MM.1S (cell line): ENCODE results near the gene FOXP2.

ENCODE experiments used
- DNase-seq: peaks from one replicate; pipeline ENCODE4 v3.0.0-alpha.2; 2015
- H2AFZ ChIP-seq: fragments of 300-600 bp; sonication (generic); 2 replicates; pipeline ENCODE4 v1.6.0; 2016; ENCODE audit warnings: antibody characterized with exemption, low read length
- H3F3A ChIP-seq: fragments of 300-600 bp; sonication (generic); 2 replicates; pipeline ENCODE4 v1.6.1; 2016; ENCODE audit warnings: mild to moderate bottlenecking, antibody characterized with exemption, low read length, moderate library complexity, mixed read lengths; ENCODE audit not compliant: insufficient read depth
- H3K27ac ChIP-seq: fragments of 300-600 bp; sonication (generic); 2 replicates; pipeline ENCODE4 v1.5.1; 2016; ENCODE audit warnings: mild to moderate bottlenecking, low read length
- H3K27me3 ChIP-seq: fragments of 300-600 bp; sonication (generic); replicated peaks from 2 replicates; pipeline ENCODE4 v1.6.0; 2016; ENCODE audit warnings: low read length; ENCODE audit not compliant: insufficient read depth
- H3K36me3 ChIP-seq: fragments of 300-600 bp; sonication (generic); replicated peaks from 2 replicates; pipeline ENCODE4 v1.6.1; 2016; ENCODE audit warnings: mild to moderate bottlenecking, low read length, mixed read lengths; ENCODE audit not compliant: insufficient read depth
- H3K4me1 ChIP-seq: fragments of 300-600 bp; sonication (generic); 2 replicates; pipeline ENCODE4 v1.6.1; 2016; ENCODE audit warnings: low read length, mixed read lengths
- H3K4me2 ChIP-seq: fragments of 300-600 bp; sonication (generic); 2 replicates; pipeline ENCODE4 v1.6.0; 2016; ENCODE audit warnings: low read depth, low read length
- H3K4me3 ChIP-seq: fragments of 300-600 bp; sonication (generic); 2 replicates; pipeline ENCODE4 v1.5.1; 2016; ENCODE audit warnings: low read length, mixed read lengths
- H3K79me2 ChIP-seq: fragments of 300-600 bp; sonication (generic); 2 replicates; pipeline ENCODE4 v1.6.1; 2016; ENCODE audit warnings: mixed run types, low read length, mixed read lengths
- H3K9ac ChIP-seq: fragments of 300-600 bp; sonication (generic); 2 replicates; pipeline ENCODE4 v1.6.1; 2016; ENCODE audit warnings: low read length, mixed read lengths
- H3K9me2 ChIP-seq: fragments of 300-600 bp; sonication (generic); replicated peaks from 2 replicates; pipeline ENCODE4 v1.6.1; 2016; ENCODE audit warnings: mild to moderate bottlenecking, low read length, mixed read lengths; ENCODE audit not compliant: insufficient read depth
- H3K9me3 ChIP-seq: fragments of 300-600 bp; sonication (generic); replicated peaks from 2 replicates; pipeline ENCODE4 v1.6.1; 2016; ENCODE audit warnings: mild to moderate bottlenecking, low read length, mixed read lengths; ENCODE audit not compliant: insufficient read depth
- H4K20me1 ChIP-seq: fragments of 300-600 bp; sonication (generic); 2 replicates; pipeline ENCODE4 v1.6.1; 2016; ENCODE audit warnings: mild to moderate bottlenecking, low read length, moderate library complexity, mixed read lengths; ENCODE audit not compliant: insufficient read depth
- CTCF ChIP-seq: fragments of 300-600 bp; sonication (generic); IDR thresholded peaks from 2 replicates; pipeline ENCODE4 v1.5.1; 2016; ENCODE audit warnings: antibody characterized with exemption, low read length, mixed read lengths
- EZH2 ChIP-seq: fragments of 300-600 bp; sonication (generic); optimal IDR thresholded peaks from 2 replicates; pipeline ENCODE3; 2017; ENCODE audit warnings: low read depth, mild to moderate bottlenecking, antibody characterized with exemption, low read length, mixed read lengths
- EZH2phosphoT487 ChIP-seq: fragments of 300-600 bp; sonication (generic); IDR thresholded peaks from 2 replicates; pipeline ENCODE4 v1.6.1; 2018; ENCODE audit warnings: antibody characterized with exemption, low read length

The FOXP2 gene

GRCh38 chr7:114422507-114423501, 8.2 kb downstream of the FOXP2 start:
- Histone ChIP-seq H3K9me2 (no peaks in the 10 kb centered on the region), H3K79me2 (no peaks in the 10 kb centered on the region), H3K9me3 (no peaks in the 10 kb centered on the region), H3K9ac (no peak overlapping the region), H3K27ac (0 out of 2 replicates have a peak overlapping the region, but pooled peaks have one; percentile 1), H3K4me1 (peaks cover 11% of the 10 kb centered on the region), H3F3A (0 out of 2 replicates have a peak, but pooled peaks cover 4% of the 10 kb centered on the region), H3K36me3 (no peaks in the 10 kb centered on the region), H2AFZ (no peak overlapping the region), H3K4me3 (no peak overlapping the region), H4K20me1 (no peaks in the 10 kb centered on the region), H3K27me3 (no peaks in the 10 kb centered on the region), H3K4me2 (peak overlapping the region; percentile 23)
- no peak for TF ChIP-seq EZH2phosphoT487
- TF ChIP-seq CTCF: peak; percentile 54
- no peak for TF ChIP-seq EZH2
- peak; percentile 34 for DNase-seq

GRCh38 chr7:114426382-114426781, 11.8 kb downstream of the FOXP2 start:
- H3K36me3 ChIP-seq: no peaks in the 10 kb centered on the region
- peaks cover 11% of the 10 kb centered on the region for H3K4me1 ChIP-seq
- no peak overlapping the region for H3K4me3 ChIP-seq
- H3K9me3 ChIP-seq: no peaks in the 10 kb centered on the region
- no peaks in the 10 kb centered on the region for H3K79me2 ChIP-seq
- H3K27me3 ChIP-seq: no peaks in the 10 kb centered on the region
- no peak overlapping the region for H2AFZ ChIP-seq
- no peak overlapping the region for H3K27ac ChIP-seq
- H3K9me2 ChIP-seq: no peaks in the 10 kb centered on the region
- no peaks in the 10 kb centered on the region for H4K20me1 ChIP-seq
- TF ChIP-seq EZH2 (no peak), CTCF (no peak), EZH2phosphoT487 (no peak)
- H3K9ac ChIP-seq: no peak overlapping the region
- no peak for DNase-seq
- 0 out of 2 replicates have a peak, but pooled peaks cover 4% of the 10 kb centered on the region for H3F3A ChIP-seq
- no peak overlapping the region for H3K4me2 ChIP-seq

GRCh38 chr7:114426824-114427223, 12.2 kb downstream of the FOXP2 start:
- Histone ChIP-seq H4K20me1 (no peaks in the 10 kb centered on the region), H3F3A (0 out of 2 replicates have a peak, but pooled peaks cover 4% of the 10 kb centered on the region), H3K4me3 (no peak overlapping the region), H3K4me2 (no peak overlapping the region), H3K9ac (no peak overlapping the region), H3K9me2 (no peaks in the 10 kb centered on the region), H2AFZ (no peak overlapping the region), H3K36me3 (no peaks in the 10 kb centered on the region), H3K4me1 (peaks cover 11% of the 10 kb centered on the region), H3K27ac (no peak overlapping the region), H3K9me3 (no peaks in the 10 kb centered on the region), H3K79me2 (no peaks in the 10 kb centered on the region), H3K27me3 (no peaks in the 10 kb centered on the region)
- peak; percentile 21 for DNase-seq
- TF ChIP-seq CTCF (peak; percentile 35), EZH2 (no peak)
